GM12892 (cell line): Measurements from ENCODE around the gene MS4A8.

Source experiments
- POLR2A ChIP-seq: IDR thresholded peaks from 2 replicates; pipeline ENCODE4 v1.6.1; 2011; ENCODE audit warnings: low read depth, low read length, control low read depth
- TAF1 ChIP-seq: IDR thresholded peaks from 2 replicates; pipeline ENCODE4 v1.6.1; 2011; ENCODE audit warnings: low read depth, mild to moderate bottlenecking, control low read depth, low read length, borderline replicate concordance

GRCh38 chr11:60705895-60706294, 6.5 kb downstream of the MS4A8 start:
- no peak for TF ChIP-seq TAF1
- no peak for TF ChIP-seq POLR2A
